ENCODE results near the gene MUC21.

DNA sequence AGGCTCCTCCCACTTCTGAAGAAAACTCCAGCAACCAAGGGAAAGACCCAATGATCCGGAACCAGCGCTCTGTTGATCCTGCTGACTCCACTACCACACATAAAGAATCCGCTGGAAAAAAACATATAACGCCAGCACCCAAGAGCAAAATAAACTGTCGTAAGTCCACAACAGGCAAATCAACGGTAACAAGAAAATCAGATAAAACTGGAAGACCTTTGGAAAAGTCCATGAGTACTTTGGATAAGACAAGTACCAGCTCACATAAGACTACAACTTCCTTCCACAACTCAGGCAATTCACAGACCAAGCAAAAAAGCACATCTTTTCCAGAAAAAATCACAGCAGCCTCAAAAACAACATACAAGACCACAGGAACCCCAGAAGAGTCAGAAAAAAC lies 34.7 kb upstream of the MUC21 start:
- TF ChIP-seq, protein P1, sequence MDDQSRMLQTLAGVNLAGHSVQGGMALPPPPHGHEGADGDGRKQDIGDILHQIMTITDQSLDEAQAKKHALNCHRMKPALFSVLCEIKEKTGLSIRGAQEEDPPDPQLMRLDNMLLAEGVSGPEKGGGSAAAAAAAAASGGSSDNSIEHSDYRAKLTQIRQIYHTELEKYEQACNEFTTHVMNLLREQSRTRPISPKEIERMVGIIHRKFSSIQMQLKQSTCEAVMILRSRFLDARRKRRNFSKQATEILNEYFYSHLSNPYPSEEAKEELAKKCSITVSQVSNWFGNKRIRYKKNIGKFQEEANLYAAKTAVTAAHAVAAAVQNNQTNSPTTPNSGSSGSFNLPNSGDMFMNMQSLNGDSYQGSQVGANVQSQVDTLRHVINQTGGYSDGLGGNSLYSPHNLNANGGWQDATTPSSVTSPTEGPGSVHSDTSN (IDR thresholded peaks at IDR 0.05), result no peak
- TF ChIP-seq CTCF (IDR thresholded peaks at IDR 0.05) (no peak), REST (IDR thresholded peaks at IDR 0.05; ENCODE audit: low read depth, low read length) (no peak), POLR2AphosphoS5 (IDR thresholded peaks at IDR 0.05; ENCODE audit: low read depth, low read length) (no peak), ELF1 (IDR thresholded peaks at IDR 0.05) (no peak), USF1 (IDR thresholded peaks at IDR 0.05; ENCODE audit: borderline replicate concordance, low read depth) (no peak), EZH2phosphoT487 (IDR thresholded peaks at IDR 0.05; ENCODE audit: borderline replicate concordance, low read depth) (no peak), TAF1 (IDR thresholded peaks at IDR 0.05; ENCODE audit: borderline replicate concordance, low read depth, low read length) (no peak), CHD2 (IDR thresholded peaks at IDR 0.05; ENCODE audit: low read length, partially characterized antibody) (no peak), MAX (IDR thresholded peaks at IDR 0.05; ENCODE audit: low read depth) (no peak), MEF2A (IDR thresholded peaks at IDR 0.05; ENCODE audit: borderline replicate concordance, low read depth) (no peak), TCF12 (IDR thresholded peaks at IDR 0.05) (no peak), RAD21 (IDR thresholded peaks at IDR 0.05; ENCODE audit: low read length) (no peak), GATA2 (CRISPR knock-in tag; IDR thresholded peaks at IDR 0.05) (no peak)

Data from SK-N-SH (cell line).